GM19455 (cell line): ENCODE measurements around the gene SEC24A.
"Not testable (repeated sequence)": the region's sequence is repeated elsewhere in the genome, so short reads cannot be mapped to it uniquely, and the experiment has no call there.

Experiments used
- ATAC-seq: cut with Tn5 transposase; IDR thresholded peaks from one replicate; pipeline ENCODE4 v1.9.1; 2021; ENCODE audit not compliant: unreplicated experiment

SEC24A gene

DNA sequence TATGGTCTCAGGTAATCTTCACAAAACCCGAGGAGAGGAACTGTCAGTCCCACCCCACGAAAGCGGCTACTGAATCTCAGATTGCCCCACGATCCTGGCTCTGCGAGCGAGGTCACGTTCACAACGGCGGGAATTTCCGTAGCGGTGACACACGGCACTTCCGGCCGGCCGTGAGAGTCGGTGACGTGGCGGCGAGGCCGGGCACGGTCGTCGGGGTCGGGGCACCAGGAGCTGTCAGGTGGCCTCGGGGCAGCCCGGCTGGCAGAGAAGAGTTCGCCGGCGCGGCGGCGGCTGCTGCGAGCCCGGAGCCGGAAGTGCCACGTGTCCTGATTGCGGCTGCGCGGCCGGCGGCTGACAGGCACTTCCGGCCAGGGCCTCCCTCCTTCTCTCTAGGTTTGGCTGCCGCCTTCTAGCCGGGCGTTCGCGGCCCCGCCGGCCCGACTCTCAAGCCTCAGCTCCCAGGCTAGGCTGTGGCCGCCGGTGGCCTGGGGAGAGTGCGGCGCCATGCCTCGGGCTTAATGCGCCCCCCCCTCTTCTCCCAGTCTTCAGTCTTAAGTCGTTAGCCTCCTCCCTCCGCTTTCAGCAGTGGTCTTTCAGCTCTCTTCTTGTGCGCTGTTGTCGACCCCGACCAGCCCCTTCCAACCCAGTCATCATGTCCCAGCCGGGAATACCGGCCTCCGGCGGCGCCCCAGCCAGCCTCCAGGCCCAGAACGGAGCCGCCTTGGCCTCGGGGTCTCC lies at the start of gene SEC24A:
TSS of gene SEC24A (plus strand) at position 361 of the 738 bp plus-strand sequence. CDS start at position 653, 292 bp downstream.
- peak; percentile 74 for ATAC-seq

DNA sequence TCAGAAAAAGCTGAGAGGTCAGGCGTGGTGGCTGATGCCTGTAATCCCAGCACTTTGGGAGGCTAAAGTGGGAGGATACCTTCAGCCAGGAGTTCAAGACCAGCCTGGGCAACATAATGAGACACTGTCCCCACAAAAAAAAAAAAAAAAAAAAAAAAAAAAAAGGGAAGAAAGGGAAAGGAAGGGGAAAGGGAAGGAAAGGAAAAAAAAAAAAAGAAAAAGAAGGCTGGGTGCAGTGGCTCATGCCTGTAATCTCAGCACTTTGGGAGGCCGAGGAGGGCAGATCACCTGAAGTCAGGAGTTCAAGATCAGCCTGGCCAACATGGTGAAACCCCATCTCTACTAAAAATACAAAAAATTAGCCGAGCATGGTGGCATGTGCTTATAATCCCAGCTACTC lies 48.8 kb upstream of the SEC24A start:
- not testable (repeated sequence) for ATAC-seq

DNA sequence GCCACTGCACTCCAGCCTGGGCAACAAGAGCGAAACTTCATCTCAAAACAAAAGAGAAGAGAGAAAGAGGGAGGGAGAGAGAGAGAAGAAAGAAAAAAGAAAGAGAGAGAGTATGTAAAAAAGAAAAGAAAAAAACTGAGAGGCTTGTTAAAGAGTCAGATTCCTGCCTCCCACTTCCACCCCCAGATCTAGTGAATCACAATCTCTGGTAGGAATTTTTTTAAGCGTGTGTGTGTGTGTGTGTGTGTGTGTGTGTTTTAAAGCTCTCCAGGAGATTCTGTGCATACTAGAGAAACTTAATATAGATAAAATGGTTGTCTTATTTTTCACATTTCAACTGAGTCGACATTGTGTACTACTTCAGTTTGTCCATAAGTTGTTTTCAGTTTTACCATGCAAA lies 48.0 kb upstream of the SEC24A start:
- ATAC-seq: no peak

DNA sequence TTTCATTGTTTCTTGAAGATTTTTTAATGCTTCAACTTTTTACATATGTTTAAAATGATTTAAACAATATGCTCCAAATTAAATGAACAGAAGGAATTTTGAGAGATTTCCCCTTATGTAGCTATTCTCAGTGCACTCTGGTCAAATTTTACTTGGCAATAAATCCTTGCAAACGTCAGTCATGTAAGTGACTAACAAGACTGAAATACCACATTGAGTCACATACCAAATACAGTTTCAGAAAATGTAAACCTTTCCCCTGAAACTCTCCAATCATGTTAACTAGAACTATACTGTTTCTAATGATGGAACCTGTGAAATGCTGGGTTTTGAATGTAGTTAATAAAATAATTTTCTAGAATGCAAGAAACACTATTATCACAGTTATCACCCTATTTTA lies 45.5 kb upstream of the SEC24A start:
- ATAC-seq: no peak

DNA sequence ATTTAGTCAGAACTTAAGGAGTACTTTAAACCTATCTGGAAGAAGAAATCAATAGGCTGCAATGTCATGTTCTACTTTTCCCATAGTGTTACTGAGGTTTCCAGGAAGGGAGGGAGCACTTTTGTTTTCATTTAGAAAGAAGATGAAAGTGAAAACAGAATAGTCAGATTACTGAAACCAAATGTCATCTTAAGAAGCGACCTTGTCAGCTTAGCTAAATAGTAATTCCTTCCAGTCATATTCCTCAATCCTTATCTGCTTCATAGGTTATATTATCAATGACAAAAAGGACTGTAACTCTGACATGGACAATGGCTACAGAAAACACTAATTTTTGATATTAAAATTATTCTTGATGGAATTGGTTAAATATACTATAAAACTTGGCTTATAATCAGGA lies 43.7 kb upstream of the SEC24A start:
- no peak for ATAC-seq

DNA sequence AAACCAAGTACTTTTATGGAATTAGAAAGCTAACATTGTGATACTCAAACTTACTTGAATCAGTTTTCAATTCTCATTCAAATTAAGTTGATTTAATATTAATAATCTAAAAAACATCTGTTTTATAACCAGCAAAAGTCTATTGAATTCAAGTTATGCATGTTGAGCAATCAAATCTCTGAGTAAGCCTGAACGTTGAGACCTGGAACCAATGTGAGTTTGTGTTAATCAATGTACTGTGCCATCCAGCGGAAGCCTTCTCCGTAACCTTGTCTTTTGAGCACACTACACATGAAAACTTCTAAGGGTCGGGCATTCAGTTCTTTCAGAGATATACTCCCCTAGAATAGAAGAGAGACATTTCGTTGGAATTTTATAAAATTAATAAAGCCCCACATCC lies 41.9 kb upstream of the SEC24A start:
- ATAC-seq: no peak

DNA sequence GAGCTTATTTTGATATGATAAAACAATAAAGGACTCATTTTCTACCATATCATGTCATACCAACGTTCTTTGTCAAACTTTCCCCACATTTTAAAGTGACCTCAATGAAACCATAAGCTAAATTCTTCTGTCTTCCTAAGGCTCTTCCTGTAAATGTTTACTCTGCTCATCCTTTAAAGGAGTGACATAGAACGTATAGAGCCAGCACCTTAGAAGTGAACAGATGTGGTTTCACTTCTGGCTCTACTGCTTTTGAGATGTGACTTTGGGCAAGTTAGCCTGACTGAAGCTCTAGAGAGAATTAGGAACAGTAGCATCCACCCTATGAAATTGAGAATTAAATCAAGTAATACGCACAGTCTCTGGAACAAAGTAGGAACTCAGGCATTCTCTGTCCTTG lies 40.0 kb upstream of the SEC24A start:
- no peak for ATAC-seq

DNA sequence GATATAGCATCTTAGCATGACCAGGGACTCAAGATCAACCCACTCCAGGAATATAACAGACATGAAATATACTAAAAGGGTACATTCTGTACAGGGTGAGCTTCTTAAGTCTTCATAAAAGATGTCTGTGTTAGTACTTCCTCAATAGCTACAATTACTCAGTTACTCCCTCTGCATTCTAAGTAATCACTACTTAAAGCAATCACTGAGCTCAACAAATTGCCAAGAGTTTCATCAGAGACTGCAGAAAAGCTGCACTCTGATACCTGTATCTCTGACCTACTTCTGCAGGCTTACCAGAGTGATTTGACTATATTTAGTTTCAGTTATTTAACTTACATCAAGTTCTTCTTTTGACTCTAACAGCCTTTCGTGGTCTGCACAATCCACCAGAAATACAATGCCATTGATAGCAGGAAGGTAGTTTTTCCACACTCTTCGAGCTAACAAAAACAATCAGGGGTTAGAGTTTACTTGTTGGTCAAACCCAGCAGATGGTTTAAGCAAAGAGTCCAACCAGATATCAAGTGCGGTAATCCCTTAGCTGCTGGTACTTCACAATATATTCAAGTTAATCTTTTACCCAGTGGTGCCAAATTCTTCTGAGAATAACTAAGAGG lies 39.2 kb upstream of the SEC24A start:
- no peak for ATAC-seq

DNA sequence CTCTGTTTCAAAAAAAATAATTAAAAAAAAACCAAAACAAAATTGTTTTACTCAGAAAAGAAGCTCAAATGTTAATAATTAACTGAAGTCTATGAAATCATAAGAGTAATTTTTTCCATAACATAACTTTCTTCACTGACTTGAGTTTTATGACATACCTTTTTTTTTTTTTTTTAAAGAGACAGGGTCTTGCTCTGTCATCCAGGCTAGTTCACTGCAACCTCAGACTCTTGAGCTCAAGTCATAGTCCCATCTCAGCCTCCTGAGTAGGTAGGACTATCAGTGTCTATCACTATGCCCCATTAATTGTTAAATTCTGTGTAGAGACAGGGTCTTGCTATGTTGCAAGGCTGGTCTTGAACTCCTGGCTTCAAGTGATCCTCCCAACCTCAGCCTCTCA lies 37.9 kb upstream of the SEC24A start:
- no peak for ATAC-seq

DNA sequence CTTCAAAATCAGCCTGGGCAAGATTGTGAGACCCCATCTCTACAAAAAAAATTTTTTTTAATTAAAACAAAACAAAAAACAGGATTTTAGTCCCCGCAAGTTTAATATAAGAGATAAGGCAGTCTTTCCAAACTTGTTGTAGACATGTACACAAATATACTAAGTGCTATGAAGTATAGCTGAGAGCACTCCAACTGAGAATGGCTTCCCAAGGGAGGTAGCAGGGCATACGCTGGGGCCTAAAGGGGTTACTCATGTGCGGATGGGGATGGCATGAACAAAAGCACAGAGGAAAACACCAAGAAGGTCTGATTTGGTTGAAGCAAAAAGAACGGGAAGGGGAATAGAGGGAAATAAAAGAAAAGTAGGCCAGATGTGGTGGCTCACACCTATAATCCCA lies 37.1 kb upstream of the SEC24A start:
- no peak for ATAC-seq

DNA sequence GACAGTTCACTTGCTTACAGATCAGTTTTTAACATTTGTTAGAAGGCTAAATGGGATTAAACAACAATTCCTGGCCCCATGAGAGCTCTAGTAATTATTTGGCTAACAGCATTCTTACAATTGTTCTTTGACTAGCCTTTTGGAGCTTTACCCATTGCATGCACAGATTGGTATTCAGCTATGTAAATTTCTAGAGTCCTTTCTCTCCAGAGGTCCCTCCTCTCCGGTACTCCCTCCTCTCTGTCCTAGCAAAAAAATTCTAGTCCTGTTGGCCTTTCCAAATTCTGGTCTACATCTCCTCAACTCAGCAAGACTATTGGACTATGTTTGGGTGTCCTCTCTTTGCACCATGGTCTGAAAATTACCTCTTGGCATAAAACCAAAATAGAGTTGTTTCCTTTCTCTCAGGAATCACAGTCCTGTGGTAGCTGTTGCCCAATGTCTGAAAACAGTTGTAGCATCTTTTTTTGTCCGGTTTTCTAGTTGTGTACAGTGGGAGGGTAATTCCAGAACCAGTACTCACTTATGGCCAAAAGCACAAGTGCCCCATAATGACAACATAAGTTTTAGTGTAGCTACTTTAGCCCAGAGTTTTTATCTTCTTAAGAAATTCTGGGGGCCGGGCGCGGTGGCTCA lies 34.0 kb upstream of the SEC24A start:
- no peak for ATAC-seq

DNA sequence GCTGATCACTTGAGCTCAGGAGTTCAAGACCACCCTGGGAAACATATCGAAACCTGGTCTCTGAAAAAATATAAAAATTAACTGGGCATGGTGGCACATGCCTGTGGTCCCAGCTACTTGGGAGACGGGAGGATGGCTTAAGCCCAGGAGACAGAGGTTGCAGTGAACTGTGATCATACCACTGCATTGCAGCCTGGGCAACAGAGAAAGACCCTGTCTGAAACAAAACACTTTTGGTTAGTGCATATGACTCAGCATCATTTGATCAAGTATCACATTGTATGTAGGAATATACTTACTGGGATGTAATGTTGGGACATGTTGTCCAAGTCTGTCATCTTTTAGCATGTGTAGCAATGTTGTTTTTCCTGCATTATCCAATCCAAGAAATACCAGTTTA lies 28.0 kb upstream of the SEC24A start:
- ATAC-seq: no peak

DNA sequence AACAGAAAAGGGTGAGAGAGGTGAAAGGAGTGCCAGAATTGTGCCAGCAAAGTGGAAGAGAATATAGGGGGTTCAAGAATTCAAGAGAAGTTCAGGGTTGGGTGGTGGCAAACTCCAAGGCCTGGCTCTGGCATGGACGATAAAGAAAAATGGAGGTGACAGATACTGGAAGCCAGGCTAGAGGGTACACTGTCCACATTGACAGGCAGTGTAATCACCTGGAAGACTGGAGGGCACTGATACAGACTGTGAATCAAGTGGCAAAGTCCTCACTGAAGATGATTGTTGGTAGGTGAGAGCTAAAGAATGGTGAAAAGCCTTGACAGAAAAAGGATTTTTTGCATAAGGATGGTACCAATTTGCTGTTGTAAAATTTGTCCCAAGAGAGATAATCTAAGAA lies 23.0 kb upstream of the SEC24A start:
- no peak for ATAC-seq

DNA sequence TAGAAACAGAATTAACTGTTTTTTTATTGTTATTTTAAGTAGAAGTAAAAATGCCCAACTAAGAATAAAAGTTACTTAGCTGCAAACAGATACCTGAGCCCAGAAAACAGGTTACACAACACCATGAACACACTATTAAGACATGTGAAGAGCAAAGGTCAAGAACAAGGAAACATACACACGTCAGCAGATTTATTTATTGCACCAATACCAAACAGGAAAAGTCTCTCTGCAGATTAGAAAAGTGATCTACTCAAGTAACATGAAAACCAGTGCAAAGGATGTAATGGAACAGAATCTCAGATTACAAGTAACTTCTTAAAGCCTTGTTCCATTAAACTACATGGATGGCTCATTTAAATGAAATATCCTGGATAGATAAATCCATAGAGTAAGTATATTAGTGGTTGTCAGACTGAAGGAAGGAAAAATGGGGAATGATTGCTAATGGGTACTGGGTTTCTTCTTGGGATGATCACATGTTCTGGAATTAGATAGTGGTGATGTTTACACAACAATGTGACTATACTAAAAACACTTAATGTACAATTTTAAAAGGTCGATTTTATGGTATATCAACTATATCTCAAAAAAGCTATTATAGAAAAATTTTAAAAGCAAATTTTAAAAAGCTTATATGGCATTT lies 22.1 kb upstream of the SEC24A start:
- no peak for ATAC-seq

DNA sequence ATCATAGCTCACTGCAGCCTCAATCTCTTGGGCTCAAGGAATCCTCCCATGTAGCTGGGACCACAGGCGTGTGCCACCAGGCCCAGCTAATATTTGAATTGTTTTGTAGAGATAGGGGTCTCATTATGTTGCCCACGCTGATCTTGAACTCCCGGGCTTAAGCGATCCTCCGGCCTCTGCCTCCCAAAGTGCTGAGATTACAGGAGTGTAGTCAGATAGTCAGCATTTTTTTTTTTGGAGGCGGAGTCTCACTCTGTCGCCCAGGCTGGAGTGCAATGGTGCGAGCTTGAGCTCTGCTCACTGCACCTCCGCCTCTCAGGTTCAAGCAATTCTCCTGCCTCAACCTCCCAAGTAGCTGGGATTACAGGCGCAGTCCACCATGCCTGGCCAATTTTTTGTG lies 14.4 kb upstream of the SEC24A start:
- ATAC-seq: no peak

DNA sequence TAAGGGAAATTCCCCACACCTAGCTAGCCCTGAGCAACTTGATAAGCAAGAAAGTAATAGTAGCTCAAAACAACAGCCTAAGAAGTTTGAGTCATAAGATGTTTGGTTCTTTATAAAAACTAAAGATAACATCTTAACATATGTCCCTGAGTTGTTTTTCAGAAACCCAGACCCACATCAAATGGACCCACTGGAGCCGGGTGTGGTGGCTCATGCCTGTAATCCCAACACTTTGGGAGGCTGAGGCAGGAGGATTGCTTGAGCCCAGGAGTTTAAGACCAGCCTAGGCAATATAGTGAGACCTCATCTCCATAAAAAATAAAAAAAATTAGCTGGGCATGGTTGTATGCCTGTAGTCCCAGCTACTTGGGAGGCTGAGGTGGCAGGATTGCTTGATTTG lies 13.2 kb upstream of the SEC24A start:
- ATAC-seq: not testable (repeated sequence)

DNA sequence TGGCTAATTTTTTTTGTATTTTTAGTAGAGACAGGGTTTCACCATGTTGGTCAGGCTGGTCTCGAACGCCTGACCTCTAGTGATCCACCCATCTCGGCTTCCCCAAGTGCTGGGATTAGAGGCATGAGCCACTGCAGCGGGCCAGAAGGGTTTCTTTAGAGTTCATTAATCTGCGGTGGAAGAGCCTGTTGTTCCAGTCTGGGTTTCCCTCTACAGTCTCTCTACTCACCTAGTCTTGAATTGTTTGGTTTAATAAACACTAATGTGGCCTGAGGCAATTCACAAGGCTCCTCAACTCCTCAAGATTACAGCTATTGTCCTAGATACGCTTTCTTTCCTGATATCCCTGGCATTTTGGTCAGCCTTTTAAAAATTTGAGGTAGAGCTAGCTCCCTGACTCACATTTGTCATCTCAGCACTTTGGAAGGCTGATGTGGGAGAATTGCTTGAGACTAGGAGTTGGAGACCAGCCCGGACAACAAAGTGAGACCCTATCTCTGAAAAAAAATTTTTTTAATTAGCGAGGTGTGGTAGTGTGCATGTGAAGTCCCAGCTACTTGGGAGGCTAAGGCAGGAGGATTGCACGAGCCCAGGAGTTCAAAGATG lies 11.4 kb upstream of the SEC24A start:
- ATAC-seq: no peak

DNA sequence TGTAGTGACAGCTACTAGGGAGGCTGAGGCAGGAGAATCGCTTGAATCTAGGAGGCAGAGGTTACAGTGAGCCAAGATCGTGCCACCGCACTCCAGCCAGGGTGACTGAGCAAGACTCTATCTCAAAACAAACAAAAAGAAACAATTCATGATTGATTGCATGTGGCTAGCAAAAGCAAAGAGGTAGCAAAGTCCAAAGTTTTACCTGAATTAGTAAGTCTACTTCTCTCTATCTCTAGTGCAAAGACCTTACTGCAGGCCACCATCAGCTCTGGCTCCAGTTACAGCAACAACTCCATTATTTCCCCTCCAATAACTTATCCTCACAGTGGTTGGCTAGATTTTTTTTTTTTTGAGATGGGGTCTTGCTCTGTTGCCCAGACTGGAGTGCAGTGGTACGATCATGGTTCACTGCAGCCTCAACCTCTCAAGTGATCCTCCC lies 9.8 kb upstream of the SEC24A start:
- no peak for ATAC-seq

DNA sequence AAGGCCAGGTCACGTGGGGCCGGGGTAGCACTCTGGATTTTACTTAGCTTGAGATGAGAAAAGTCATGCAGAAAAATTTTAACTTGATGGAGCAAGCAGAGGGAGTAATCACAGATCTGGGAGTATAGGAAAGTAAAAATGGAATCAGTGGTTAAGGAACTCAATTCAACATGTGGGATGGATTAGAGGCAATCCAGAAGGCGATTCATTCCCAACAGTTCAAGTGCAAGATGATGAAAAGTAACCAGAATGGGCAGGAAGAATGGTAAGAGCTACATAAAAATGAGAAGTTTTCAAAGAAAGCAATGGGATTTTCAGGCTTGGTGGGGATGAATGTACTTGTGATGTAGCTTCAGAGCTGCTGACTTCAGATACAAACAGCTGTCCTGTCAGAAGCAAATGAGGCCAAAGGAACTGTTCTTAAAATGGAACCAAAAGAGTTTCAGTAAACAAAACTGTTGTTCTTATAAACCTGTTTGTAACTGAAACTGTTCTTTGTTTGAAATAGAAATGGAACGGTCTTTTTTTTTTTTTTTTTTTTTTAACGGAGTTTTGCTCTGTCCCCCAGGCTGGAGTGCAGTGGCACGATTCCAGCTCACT lies 5.6 kb upstream of the SEC24A start:
- no peak for ATAC-seq

DNA sequence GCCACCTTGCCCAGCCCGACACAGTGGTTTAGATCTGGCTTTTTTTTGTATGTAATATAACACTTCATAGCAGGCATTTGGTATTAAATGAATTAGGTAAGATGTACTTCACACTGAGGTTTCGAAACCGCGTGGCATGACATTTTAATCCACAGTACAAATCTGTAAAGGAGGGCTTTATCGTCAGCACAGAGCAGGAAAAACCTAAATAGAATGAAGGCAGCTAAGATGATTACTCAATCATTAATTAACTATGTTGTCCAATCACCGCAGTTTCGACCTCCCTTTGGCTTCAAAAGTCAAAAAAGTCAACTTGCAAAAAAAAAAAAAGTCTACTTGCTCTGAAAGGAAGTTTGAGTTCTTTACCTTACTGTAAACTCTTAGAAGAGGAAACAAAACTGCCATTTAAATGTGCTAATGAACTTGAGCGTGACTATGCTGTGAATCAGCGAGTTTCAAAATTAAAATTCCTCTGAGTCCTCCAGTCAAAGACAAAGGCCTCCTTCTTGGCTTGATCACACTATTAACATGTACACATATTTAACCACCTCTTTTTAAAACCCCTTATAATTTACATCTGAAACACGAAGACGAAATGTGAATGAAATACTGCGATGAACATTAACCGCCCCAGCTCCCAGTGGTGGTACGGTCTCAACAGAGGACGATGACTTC lies 698 bp upstream of the SEC24A start:
- peak; percentile 28 for ATAC-seq
